GM19468 (cell line): ENCODE data around the gene MINDY4B.

ENCODE experiments used
- ATAC-seq: cut with Tn5 transposase; IDR thresholded peaks from one replicate; pipeline ENCODE4 v1.9.1; 2021; ENCODE audit warnings: mild to moderate bottlenecking, moderate library complexity, moderate number of reproducible peaks; ENCODE audit not compliant: unreplicated experiment; ENCODE audit errors: extremely low read depth

Gene MINDY4B

GRCh38 chr3:150905339-150905738 is at the start of gene MINDY4B:
Gene MINDY4B, minus strand, starts transcription at chr3:150905439. Its CDS starts 0 bp downstream, at chr3:150905439.
- ATAC-seq, result no peak

GRCh38 chr3:150951923-150952322 is 46.7 kb upstream of the MINDY4B start:
- no peak for ATAC-seq

- ATAC-seq, result no peak
Observed at GRCh38 chr3:150945226-150946032, 40.2 kb upstream of the MINDY4B start.

GRCh38 chr3:150942221-150942620 is 37.0 kb upstream of the MINDY4B start:
- ATAC-seq, result no peak

- peak; percentile 56 for ATAC-seq
Observed at GRCh38 chr3:150936693-150937092, 31.5 kb upstream of the MINDY4B start.

- ATAC-seq, result no peak
Observed at GRCh38 chr3:150933473-150933995, 28.3 kb upstream of the MINDY4B start.

GRCh38 chr3:150931745-150932144 is 26.5 kb upstream of the MINDY4B start:
- ATAC-seq, result no peak

GRCh38 chr3:150930839-150931238 is 25.6 kb upstream of the MINDY4B start:
- ATAC-seq, result no peak

GRCh38 chr3:150928234-150928633 is 23.0 kb upstream of the MINDY4B start:
- ATAC-seq, result no peak

GRCh38 chr3:150926328-150926727 is 21.1 kb upstream of the MINDY4B start:
- ATAC-seq, result no peak

- ATAC-seq, result no peak
Observed at GRCh38 chr3:150925751-150926201, 20.5 kb upstream of the MINDY4B start.

GRCh38 chr3:150922611-150923010 is 17.4 kb upstream of the MINDY4B start:
- no peak for ATAC-seq

- no peak for ATAC-seq
Observed at GRCh38 chr3:150921209-150921608, 16.0 kb upstream of the MINDY4B start.

GRCh38 chr3:150920236-150920635 is 15.0 kb upstream of the MINDY4B start:
- ATAC-seq, result no peak

GRCh38 chr3:150917951-150918350 is 12.7 kb upstream of the MINDY4B start:
- no peak for ATAC-seq

- no peak for ATAC-seq
Observed at GRCh38 chr3:150913133-150913922, 8.1 kb upstream of the MINDY4B start.

GRCh38 chr3:150912501-150912900 is 7.3 kb upstream of the MINDY4B start:
- ATAC-seq, result no peak

- ATAC-seq, result no peak
Observed at GRCh38 chr3:150911771-150912170, 6.5 kb upstream of the MINDY4B start.

GRCh38 chr3:150906461-150906860 is 1.2 kb upstream of the MINDY4B start:
- ATAC-seq, result no peak

GRCh38 chr3:150905746-150906145 is 507 bp upstream of the MINDY4B start:
- no peak for ATAC-seq

GRCh38 chr3:150902988-150903387 is 2.3 kb downstream of the MINDY4B start:
- no peak for ATAC-seq
